BE2C (cell line): ENCODE measurements around the gene PARD3.

Source experiments
- DNase-seq: peaks from one replicate; pipeline ENCODE4 v3.0.0-alpha.2; 2020
- H3K27me3 ChIP-seq: fragments of 250-450 bp; sonication (Bioruptor Pico); 2 replicates; pipeline ENCODE4 v1.5.1; 2020; ENCODE audit warnings: mild to moderate bottlenecking
- H3K36me3 ChIP-seq: fragments of 250-450 bp; sonication (Bioruptor Pico); 2 replicates; pipeline ENCODE4 v1.5.1; 2020; ENCODE audit warnings: mild to moderate bottlenecking
- H3K4me1 ChIP-seq: fragments of 250-450 bp; sonication (Bioruptor Pico); 2 replicates; pipeline ENCODE4 v1.5.1; 2020
- H3K4me3 ChIP-seq: 2 replicates; pipeline ENCODE4 v1.5.1; 2011; ENCODE audit warnings: low read depth, low read length
- H3K9me3 ChIP-seq: fragments of 250-450 bp; sonication (Bioruptor Pico); 2 replicates; pipeline ENCODE4 v1.5.1; 2020
- TF ChIP-seq, protein P1 (sequence below): IDR thresholded peaks from 2 replicates; pipeline ENCODE4 v1.5.1; 2012; ENCODE audit warnings: mild to moderate bottlenecking, low read depth, low read length

Gene PARD3

GRCh38 chr10:34858003-34858402 is 42.9 kb upstream of the PARD3 start:
- Histone ChIP-seq H3K36me3 (no peaks in the 10 kb centered on the region), H3K4me1 (no peaks in the 10 kb centered on the region), H3K27me3 (no peaks in the 10 kb centered on the region), H3K9me3 (no peaks in the 10 kb centered on the region), H3K4me3 (no peak overlapping the region)
- no peak for DNase-seq
- TF ChIP-seq, protein P1, sequence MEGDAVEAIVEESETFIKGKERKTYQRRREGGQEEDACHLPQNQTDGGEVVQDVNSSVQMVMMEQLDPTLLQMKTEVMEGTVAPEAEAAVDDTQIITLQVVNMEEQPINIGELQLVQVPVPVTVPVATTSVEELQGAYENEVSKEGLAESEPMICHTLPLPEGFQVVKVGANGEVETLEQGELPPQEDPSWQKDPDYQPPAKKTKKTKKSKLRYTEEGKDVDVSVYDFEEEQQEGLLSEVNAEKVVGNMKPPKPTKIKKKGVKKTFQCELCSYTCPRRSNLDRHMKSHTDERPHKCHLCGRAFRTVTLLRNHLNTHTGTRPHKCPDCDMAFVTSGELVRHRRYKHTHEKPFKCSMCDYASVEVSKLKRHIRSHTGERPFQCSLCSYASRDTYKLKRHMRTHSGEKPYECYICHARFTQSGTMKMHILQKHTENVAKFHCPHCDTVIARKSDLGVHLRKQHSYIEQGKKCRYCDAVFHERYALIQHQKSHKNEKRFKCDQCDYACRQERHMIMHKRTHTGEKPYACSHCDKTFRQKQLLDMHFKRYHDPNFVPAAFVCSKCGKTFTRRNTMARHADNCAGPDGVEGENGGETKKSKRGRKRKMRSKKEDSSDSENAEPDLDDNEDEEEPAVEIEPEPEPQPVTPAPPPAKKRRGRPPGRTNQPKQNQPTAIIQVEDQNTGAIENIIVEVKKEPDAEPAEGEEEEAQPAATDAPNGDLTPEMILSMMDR: no peak

- no peaks in the 10 kb centered on the region for H3K9me3 ChIP-seq
- no peaks in the 10 kb centered on the region for H3K27me3 ChIP-seq
- TF ChIP-seq, protein P1: no peak
- no peak overlapping the region for H3K4me3 ChIP-seq
- no peak for DNase-seq
- H3K4me1 ChIP-seq: no peaks in the 10 kb centered on the region
- H3K36me3 ChIP-seq: no peaks in the 10 kb centered on the region
Observed at GRCh38 chr10:34854147-34854601, 39.1 kb upstream of the PARD3 start.

DNA sequence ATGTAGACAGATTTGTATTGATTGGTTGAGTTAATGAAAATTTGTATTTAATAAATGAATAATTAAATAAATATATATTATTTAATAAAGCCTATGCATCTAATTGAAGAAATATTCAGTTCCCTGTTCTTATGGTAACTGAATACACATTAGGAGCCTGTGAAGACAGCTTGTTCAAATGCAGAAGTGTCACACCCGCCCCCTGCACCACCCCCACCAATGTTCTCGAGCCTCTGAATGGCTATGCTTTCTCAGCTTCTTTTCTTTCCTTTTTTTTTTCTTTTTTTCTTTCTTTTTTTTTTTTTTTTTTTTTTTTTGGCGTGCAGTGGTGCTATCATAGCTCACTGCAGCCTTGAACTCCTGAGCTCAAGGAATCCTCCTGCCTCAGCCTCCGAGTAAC is 38.3 kb upstream of the PARD3 start:
- Histone ChIP-seq H3K4me3 (no peak overlapping the region), H3K36me3 (no peaks in the 10 kb centered on the region), H3K9me3 (no peaks in the 10 kb centered on the region), H3K4me1 (no peaks in the 10 kb centered on the region), H3K27me3 (no peaks in the 10 kb centered on the region)
- no peak for DNase-seq
- TF ChIP-seq, protein P1: no peak

DNA sequence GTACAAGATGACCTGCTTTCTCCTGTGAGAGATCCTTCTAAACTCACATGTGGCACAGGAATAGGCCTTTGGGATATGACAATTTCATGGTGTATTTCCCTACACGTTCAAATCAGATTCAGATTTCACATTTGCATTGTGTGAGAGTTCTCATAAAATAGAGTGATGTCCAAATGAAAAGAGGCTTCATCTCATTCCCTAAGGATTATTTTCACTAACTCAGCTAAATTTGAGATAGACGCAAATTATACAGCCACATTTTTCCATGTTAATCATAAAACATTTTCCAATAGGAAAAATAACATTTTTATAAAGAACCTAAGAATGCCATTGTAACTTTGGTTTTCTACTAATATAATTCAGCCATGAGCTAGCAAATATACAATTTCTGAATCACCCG is 35.5 kb upstream of the PARD3 start:
- Histone ChIP-seq H3K4me3 (no peak overlapping the region), H3K4me1 (no peaks in the 10 kb centered on the region), H3K36me3 (no peaks in the 10 kb centered on the region), H3K9me3 (no peaks in the 10 kb centered on the region), H3K27me3 (no peaks in the 10 kb centered on the region)
- DNase-seq: no peak
- TF ChIP-seq, protein P1: no peak

GRCh38 chr10:34850036-34850435 is 34.9 kb upstream of the PARD3 start:
- TF ChIP-seq, protein P1: no peak
- H3K4me3 ChIP-seq: no peak overlapping the region
- DNase-seq: no peak
- H3K9me3 ChIP-seq: no peaks in the 10 kb centered on the region
- no peaks in the 10 kb centered on the region for H3K4me1 ChIP-seq
- H3K36me3 ChIP-seq: no peaks in the 10 kb centered on the region
- no peaks in the 10 kb centered on the region for H3K27me3 ChIP-seq

DNA sequence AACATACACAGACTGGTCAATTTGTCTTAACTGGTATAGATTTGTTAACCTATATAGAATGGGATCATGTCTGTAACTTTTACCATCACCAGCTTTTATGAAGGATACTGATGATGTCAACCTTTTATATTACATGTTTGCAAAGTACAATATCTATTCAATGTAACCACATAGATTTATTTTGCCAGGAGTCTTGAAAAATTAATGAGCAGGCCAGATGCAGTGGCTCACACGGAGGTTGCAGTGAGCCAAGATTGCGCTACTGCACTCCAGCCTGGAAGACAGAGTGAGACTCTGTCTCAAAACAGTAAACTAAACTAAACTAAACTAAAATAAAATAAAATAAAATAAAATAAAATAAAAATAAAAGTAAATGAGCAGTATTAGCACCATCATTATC is 30.0 kb upstream of the PARD3 start:
- TF ChIP-seq, protein P1: no peak
- Histone ChIP-seq H3K4me3 (no peak overlapping the region), H3K9me3 (no peaks in the 10 kb centered on the region), H3K4me1 (peaks cover 5% of the 10 kb centered on the region), H3K27me3 (no peaks in the 10 kb centered on the region), H3K36me3 (no peaks in the 10 kb centered on the region)
- no peak for DNase-seq
